K562 (cell line): ENCODE data around the gene JUND. TPM values are rescaled to one million over a fixed set of nuclear protein-coding genes. Genes with fewer than 3 reads are reported as not detected.

Experiments used
- ATAC-seq: fragments of 200-7000 bp; cut with Tn5 transposase; 3 replicates; pipeline ENCODE4 v1.9.1; 2020; ENCODE audit warnings: moderate library complexity
- BruUV-seq: library from RNA; stranded (reverse); fragments of 400-500 nt; replicated peaks from 2 replicates; lab custom pipeline; 2021; lab: Mats Ljungman, UMichigan
- CTCF ChIA-PET: fragments of 300-600 bp; formaldehyde crosslinking; extraction: SDS; loops from one replicate; lab custom pipeline; 2021; ENCODE audit warnings: low intra/inter-chr PET ratio; lab: Yijun Ruan, JAX
- POLR2A ChIA-PET: fragments of 300-600, 350-650 bp; sonication (Branson Sonifier 250); formaldehyde crosslinking; extraction: SDS; loops from one replicate; lab custom pipeline; 2021; ENCODE audit warnings: antibody characterized with exemption, inconsistent platforms; lab: Yijun Ruan, JAX
- DNase-seq, 4 experiments: peaks; one replicate each; pipeline versions ENCODE4 v3.0.0 to v3.0.0-alpha.2; 2011 to 2018; ENCODE audit warnings: low spot score in 3 of 4, mixed read lengths in 3 of 4; ENCODE audit errors: extremely low read depth in 1 of 4
- FAIRE-seq: peaks from 2 replicates; lab custom pipeline; 2011; peaks lifted over from hg19 to GRCh38; lab: Jason Lieb, UNC
- H2AFZ ChIP-seq: 2 replicates; pipeline ENCODE4 v1.6.0; 2011; ENCODE audit warnings: low read depth, low read length, control low read depth, inconsistent platforms
- H3K27ac ChIP-seq: fragments of 200-600 bp; 3 replicates; pipeline ENCODE4 v1.8.0; 2011; ENCODE audit warnings: low read depth, mild to moderate bottlenecking, control low read depth, inconsistent platforms, low read length, moderate library complexity, mixed read lengths; ENCODE audit errors: extremely low read depth
- H3K27me3 ChIP-seq, 2 experiments: fragments of 300-600 bp in 1 of 2; 2 replicates in 1 of 2; 3 replicates in 1 of 2; pipeline versions ENCODE4 v1.6.0 to v1.8.0; 2011; ENCODE audit warnings: inconsistent platforms in 2 of 2, low read length in 2 of 2, mild to moderate bottlenecking in 1 of 2, mixed read lengths in 1 of 2, moderate library complexity in 1 of 2; ENCODE audit not compliant: control insufficient read depth in 2 of 2, insufficient read depth in 2 of 2
- H3K36me3 ChIP-seq: fragments of 300-600 bp; 3 replicates; pipeline ENCODE4 v1.8.0; 2011; ENCODE audit warnings: mild to moderate bottlenecking, low read length, inconsistent platforms; ENCODE audit not compliant: control insufficient read depth, insufficient read depth
- H3K4me1 ChIP-seq, 2 experiments: fragments of 200-600 bp in 1 of 2; replicated peaks in 1 of 2; 2 replicates in 1 of 2; 3 replicates in 1 of 2; pipeline versions ENCODE4 v1.5.1 to v1.8.0; 2011; ENCODE audit warnings: inconsistent platforms in 2 of 2, low read length in 2 of 2, mild to moderate bottlenecking in 1 of 2, mixed read lengths in 1 of 2, moderate library complexity in 1 of 2; ENCODE audit not compliant: control insufficient read depth in 2 of 2, insufficient read depth in 2 of 2
- H3K4me2 ChIP-seq: 2 replicates; pipeline ENCODE4 v1.6.1; 2011; ENCODE audit warnings: low read length, control low read depth, inconsistent platforms, mixed read lengths; ENCODE audit not compliant: insufficient read depth
- H3K4me3 ChIP-seq: fragments of 200-600 bp; sonication (generic), shearing (Covaris generic); 2 replicates; pipeline ENCODE4 v1.5.1; 2016; ENCODE audit warnings: control low read depth, inconsistent platforms
- H3K79me2 ChIP-seq: fragments of 200-600 bp; 3 replicates; pipeline ENCODE4 v1.8.0; 2011; ENCODE audit warnings: low read length, inconsistent platforms; ENCODE audit not compliant: control insufficient read depth, insufficient read depth
- H3K9ac ChIP-seq, 2 experiments: 2 replicates each; pipeline versions ENCODE4 v1.6.0 to v1.6.1; 2011; ENCODE audit warnings: low read depth in 2 of 2, low read length in 2 of 2, control low read depth in 1 of 2, inconsistent platforms in 1 of 2, mild to moderate bottlenecking in 1 of 2, mixed read lengths in 1 of 2; ENCODE audit not compliant: insufficient read depth in 1 of 2
- H3K9me1 ChIP-seq: one replicate; pipeline ENCODE4 v1.6.0; 2011; ENCODE audit warnings: inconsistent platforms, mild to moderate bottlenecking, low read length, moderate library complexity; ENCODE audit not compliant: control insufficient read depth, insufficient read depth
- H3K9me3 ChIP-seq: replicated peaks from 2 replicates; pipeline ENCODE4 v1.5.1; 2011; ENCODE audit warnings: low read depth, low read length, inconsistent platforms; ENCODE audit not compliant: control insufficient read depth, insufficient read depth
- H4K20me1 ChIP-seq: replicated peaks from 2 replicates; pipeline ENCODE4 v1.6.1; 2011; ENCODE audit warnings: low read length, inconsistent platforms, mixed read lengths; ENCODE audit not compliant: control insufficient read depth, insufficient read depth
- GABPA ChIP-seq: fragments of 200-800 bp; sonication (Bioruptor generic); conservative IDR thresholded peaks from 2 replicates; pipeline ENCODE4 v1.6.1; 2016; ENCODE audit warnings: low read depth, missing genetic modification characterization, missing compliant biosample characterization
- MAFF ChIP-seq: IDR thresholded peaks from 2 replicates; pipeline ENCODE4 v1.6.1; 2012; ENCODE audit warnings: low read length, improper control_type of control experiment
- MAFG ChIP-seq: fragments of 450-650 bp; conservative IDR thresholded peaks from 2 replicates; pipeline ENCODE4 v1.6.1; 2016; ENCODE audit warnings: missing genetic modification characterization, missing compliant biosample characterization
- MEIS2 ChIP-seq: fragments of 450-650 bp; IDR thresholded peaks from 2 replicates; pipeline ENCODE4 v1.6.1; 2014; ENCODE audit warnings: mild to moderate bottlenecking; ENCODE audit not compliant: partially characterized antibody
- NR2C2 ChIP-seq, 2 experiments: fragments of 200-800 bp in 1 of 2; sonication (Bioruptor generic) in 1 of 2; sonication (generic) in 1 of 2; formaldehyde crosslinking in 1 of 2; IDR thresholded peaks; 2 replicates each; pipeline versions ENCODE4 v1.6.1 to v1.8.0; 2016 to 2022; ENCODE audit warnings: mild to moderate bottlenecking in 1 of 2, missing compliant biosample characterization in 1 of 2, missing genetic modification characterization in 1 of 2, missing genetic modification reagents in 1 of 2
- OTX1 ChIP-seq: fragments of 450-650 bp; formaldehyde crosslinking; IDR thresholded peaks from 2 replicates; pipeline ENCODE4 v1.4.0; 2022; ENCODE audit warnings: mild to moderate bottlenecking
- POLR2G ChIP-seq: fragments of 200-400 bp; formaldehyde crosslinking; IDR thresholded peaks from 2 replicates; pipeline ENCODE4 v1.6.1; 2017; ENCODE audit warnings: low read depth, mild to moderate bottlenecking, antibody characterized with exemption, low read length, moderate library complexity
- RBM25 ChIP-seq: fragments of 200-400 bp; formaldehyde crosslinking; IDR thresholded peaks from 2 replicates; pipeline ENCODE4 v1.6.1; 2018; ENCODE audit warnings: low read length, low read depth, moderate library complexity; ENCODE audit not compliant: severe bottlenecking
- SRSF1 ChIP-seq: fragments of 200-400 bp; formaldehyde crosslinking; IDR thresholded peaks from 2 replicates; pipeline ENCODE4 v1.6.1; 2017; ENCODE audit warnings: mild to moderate bottlenecking, low read depth, low read length, moderate library complexity
- TRIM24 ChIP-seq, 2 experiments: fragments of 450-650 bp; IDR thresholded peaks; 2 replicates each; pipeline ENCODE4 v1.6.1; 2016
- YBX1 ChIP-seq: fragments of 450-650 bp; IDR thresholded peaks from 2 replicates; pipeline ENCODE4 v1.7.1; 2016; ENCODE audit warnings: mild to moderate bottlenecking
- ZNF408 ChIP-seq: fragments of 250-450 bp; sonication (Bioruptor Pico); IDR thresholded peaks from 2 replicates; pipeline ENCODE4 v1.4.0; 2020; ENCODE audit warnings: low read depth, mild to moderate bottlenecking, moderate library complexity
- ZNF444 ChIP-seq: fragments of 250-450 bp; sonication (Bioruptor Pico); IDR thresholded peaks from 2 replicates; pipeline ENCODE4 v1.4.0; 2020; ENCODE audit warnings: mild to moderate bottlenecking, moderate library complexity
- ZNF586 ChIP-seq: fragments of 450-650 bp; formaldehyde crosslinking; conservative IDR thresholded peaks from 2 replicates; pipeline ENCODE4 v1.4.0; 2020; ENCODE audit warnings: mild to moderate bottlenecking, moderate library complexity
- WGBS: fragments of 100-300 bp; shearing (Covaris generic); methylation state at CpG from one replicate; pipeline ENCODE4 v1.1.6; 2016; ENCODE audit warnings: low coverage, mixed read lengths; ENCODE audit not compliant: insufficient coverage; ENCODE audit errors: missing lambda C conversion rate; 5-methylcytosine and 5-hydroxymethylcytosine counted together
- in situ Hi-C: fragments of 300-500 bp; cut with MboI; formaldehyde crosslinking; loops from 4 replicates; pipeline ENCODE4 v1.15.0; 2018; ENCODE audit warnings: inconsistent platforms, mixed read lengths
- intact Hi-C: fragments of 100-400 bp; cut with micrococcal nuclease; formaldehyde crosslinking; loops from 2 replicates; pipeline ENCODE4 v1.14.2; 2022
- polyA plus RNA-seq, 8 experiments: library from polyadenylated mRNA; depleted of rRNA in 4 of 8; stranded (reverse) in 5 of 8; unstranded in 3 of 8; fragments of >200 nt; fragmentation: Nextera tagmentation in 2 of 8; fragmentation: Illumina TruSeq in 1 of 8; extraction: Ambion mirVana in 2 of 8; extraction: Trizol in 1 of 8; gene quantifications; 2 replicates each; pipeline versions ENCODE4 v1.2.1 to v1.2.3, GENCODE V29; 2011 to 2014; ENCODE audit warnings: inconsistent platforms in 1 of 8, missing spikeins in 1 of 8
- total RNA-seq, 7 experiments: library from RNA; depleted of rRNA in 6 of 7; stranded (reverse); fragments of >200 nt in 6 of 7; fragmentation: Illumina TruSeq in 2 of 7; extraction: Trizol in 2 of 7; gene quantifications; 2 replicates each; pipeline versions ENCODE4 v1.2.1 to v1.2.3, GENCODE V29; 2011 to 2021; ENCODE audit warnings: low replicate concordance in 1 of 7
- TF ChIP-seq, protein P1 (sequence below): sonication (generic); formaldehyde crosslinking; IDR thresholded peaks from 2 replicates; pipeline ENCODE4 v1.5.0; 2020; ENCODE audit warnings: missing genetic modification reagents

JUND gene
- total and polyA plus RNA-seq, 9 of the 15 experiments (the other 6 are each of a cell fraction or from before 2014, with no cell fraction given) = 6.4 to 286 (median 42.3) TPM

- TF ChIP-seq POLR2G (peak; percentile 16), ZNF444 (CRISPR knock-in tag) (no peak), NR2C2 (CRISPR knock-in tag; IDR thresholded peaks at IDR 0.05) (no peak), NR2C2 (tag; IDR thresholded peaks at IDR 0.05) (no peak), ZNF408 (CRISPR knock-in tag) (no peak), RBM25 (peak; percentile 67), MAFF (no peak), TRIM24 (IDR thresholded peaks at IDR 0.05) (no peak), OTX1 (no peak), MAFG (tag) (no peak), ZNF586 (CRISPR knock-in tag) (no peak), YBX1 (no peak), GABPA (tag) (no peak), MEIS2 (no peak), SRSF1 (no peak)
- TF ChIP-seq, protein P1, sequence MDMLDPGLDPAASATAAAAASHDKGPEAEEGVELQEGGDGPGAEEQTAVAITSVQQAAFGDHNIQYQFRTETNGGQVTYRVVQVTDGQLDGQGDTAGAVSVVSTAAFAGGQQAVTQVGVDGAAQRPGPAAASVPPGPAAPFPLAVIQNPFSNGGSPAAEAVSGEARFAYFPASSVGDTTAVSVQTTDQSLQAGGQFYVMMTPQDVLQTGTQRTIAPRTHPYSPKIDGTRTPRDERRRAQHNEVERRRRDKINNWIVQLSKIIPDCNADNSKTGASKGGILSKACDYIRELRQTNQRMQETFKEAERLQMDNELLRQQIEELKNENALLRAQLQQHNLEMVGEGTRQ = no peak
- TF ChIP-seq, all 486 proteins: peak for 2
- no peak overlapping the region for H3K4me2 ChIP-seq
- no peaks in the 10 kb centered on the region for H4K20me1 ChIP-seq
- no peak overlapping the region for H3K4me3 ChIP-seq
- no peaks in the 10 kb centered on the region for H3K9me1 ChIP-seq
- CTCF ChIA-PET = no interaction called here
- no peaks in the 10 kb centered on the region for H3K36me3 ChIP-seq
- no peak for FAIRE-seq
- intact Hi-C loops (no loop called here), in situ Hi-C loops (no loop called here)
- H3K4me1 ChIP-seq = peaks cover 26 to 56% of the 10 kb centered on the region in 2 experiments
- ATAC-seq = no peak
- BruUV-seq = no TSS peak
- no peak for DNase-seq
- 0 out of 3 replicates have a peak overlapping the region, but pooled peaks have one; percentile 15 for H3K27ac ChIP-seq
- peaks cover 13% of the 10 kb centered on the region; the same call in 2 of the 3 replicates for H3K79me2 ChIP-seq
- H3K9ac ChIP-seq = no peak overlapping the region
- no peak overlapping the region for H2AFZ ChIP-seq
- POLR2A ChIA-PET = no interaction called here
- no peaks in the 10 kb centered on the region for H3K27me3 ChIP-seq
- H3K9me3 ChIP-seq = no peaks in the 10 kb centered on the region
- WGBS = 80% methylated on average over 17 of the region's 21 CpGs
Measured at GRCh38 chr19:18286973-18287635, 5.7 kb upstream of the JUND start.
